ENCODE results near the gene SIRPD.
"Not testable (repeated sequence)": the region's sequence is repeated elsewhere in the genome, so short reads cannot be mapped to it uniquely, and the experiment has no call there.

The SIRPD gene

DNA sequence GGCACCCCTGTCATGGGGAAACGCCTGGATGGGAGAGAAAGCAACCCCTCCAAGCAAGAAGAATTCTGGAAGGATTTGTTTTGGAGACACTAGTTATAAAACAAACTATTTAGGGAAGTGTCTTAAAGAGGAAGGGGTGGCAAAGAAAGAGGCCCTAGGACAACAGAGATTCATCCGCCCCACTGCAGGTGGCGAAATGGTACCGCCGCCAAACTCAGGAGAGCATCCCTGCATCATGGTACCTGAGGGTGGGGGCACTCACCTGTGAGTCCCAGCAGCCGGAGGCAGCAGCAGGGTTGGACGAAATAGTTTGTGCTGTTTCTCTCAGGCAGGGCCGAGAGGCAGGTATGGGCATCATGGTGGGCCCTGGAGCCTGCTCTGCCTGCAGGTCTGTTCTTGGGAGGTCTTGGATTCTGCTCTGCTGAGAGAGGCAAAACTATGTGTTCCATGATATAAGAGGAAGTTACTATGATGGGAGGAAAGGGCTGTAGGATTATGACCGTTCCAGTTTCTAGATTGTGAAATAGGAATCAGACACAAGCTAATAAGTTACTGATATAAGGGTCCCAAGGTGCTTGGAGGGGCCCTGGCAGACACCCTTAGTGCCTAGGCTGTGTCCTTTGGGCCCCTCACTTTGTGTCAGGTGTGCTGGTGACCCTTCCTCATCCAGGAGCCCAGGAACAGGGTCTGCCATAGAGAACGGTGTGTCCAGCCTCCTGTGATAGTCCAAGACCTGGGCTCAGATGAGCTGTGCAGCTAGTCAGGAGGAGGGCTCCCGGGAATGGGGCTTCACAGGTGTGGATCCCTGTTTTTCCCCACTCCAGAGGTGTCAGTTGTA, 20.4 kb downstream of the SIRPD start:
- DNase-seq, result no peak

DNA sequence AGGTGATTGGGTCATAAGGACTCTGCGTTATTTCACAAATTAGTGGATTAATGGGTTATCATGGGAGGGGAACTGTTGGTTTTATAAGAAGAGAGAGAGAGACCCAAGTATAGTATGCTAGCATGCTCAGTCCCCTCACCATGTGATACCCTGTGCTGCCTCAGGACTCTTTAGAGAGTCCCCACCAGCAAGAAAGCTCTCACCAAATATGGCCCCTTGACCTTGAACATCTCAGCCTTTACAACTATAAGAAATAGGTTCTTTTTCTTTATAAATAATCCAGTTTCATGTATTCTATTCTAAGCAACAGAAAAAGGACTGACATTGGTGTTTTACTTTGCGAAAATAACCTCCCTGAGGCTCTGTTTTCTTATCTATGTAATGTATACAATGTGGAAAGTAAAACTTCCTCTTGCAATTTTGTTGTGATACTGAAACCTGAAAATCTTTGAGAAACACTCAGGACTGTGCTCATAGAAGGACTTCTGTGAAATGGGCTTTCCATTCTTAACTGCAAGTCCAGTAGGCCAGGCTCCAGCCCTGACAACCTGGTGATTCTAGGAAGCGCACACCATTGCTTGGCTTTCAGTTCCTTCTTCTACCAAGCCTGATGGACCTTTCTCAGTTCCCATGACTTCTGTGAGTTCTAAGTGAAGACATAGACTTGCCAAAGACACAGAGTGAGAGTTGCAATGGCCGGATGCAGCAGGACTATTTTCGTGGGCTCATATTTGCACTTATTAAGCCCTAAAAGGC, 21.9 kb downstream of the SIRPD start:
- no peak for DNase-seq

DNA sequence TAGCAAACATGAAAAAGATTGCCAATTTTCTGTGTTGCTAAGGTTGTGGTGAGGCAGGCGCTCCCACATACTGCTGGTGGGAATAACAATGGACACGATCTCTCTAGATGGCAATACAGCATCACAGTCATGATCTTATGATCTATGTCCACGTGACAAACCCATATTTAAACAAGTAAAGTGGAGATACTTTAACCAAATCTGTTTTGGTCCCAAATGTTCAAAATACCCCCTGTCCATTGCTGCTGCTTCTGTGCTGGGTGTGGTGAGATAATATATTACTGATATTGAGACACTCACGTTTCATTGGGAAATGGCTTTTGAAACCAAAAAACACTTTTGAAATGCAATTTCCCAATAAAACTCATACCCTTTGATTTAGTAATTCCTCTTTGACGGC, 23.0 kb downstream of the SIRPD start:
- no peak for DNase-seq

DNA sequence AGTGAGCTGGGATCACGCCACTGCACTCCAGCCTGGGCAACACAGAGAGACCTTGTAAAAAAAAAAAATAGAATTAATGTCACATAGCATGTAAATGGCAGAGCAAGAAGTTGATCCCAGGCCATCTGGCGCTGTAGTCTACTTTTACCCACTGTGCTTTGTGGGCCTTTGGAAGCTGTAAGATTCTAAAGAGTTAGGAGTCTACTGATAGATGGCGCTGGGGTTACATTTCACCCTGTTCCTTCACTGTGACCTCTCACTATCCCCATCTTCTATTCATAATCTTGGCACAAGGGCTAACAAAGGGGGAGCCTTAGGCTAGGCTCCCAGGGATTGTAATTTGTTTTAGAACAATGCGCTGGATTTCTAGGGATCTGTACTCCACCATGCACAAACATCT, 24.4 kb downstream of the SIRPD start:
- DNase-seq, result no peak

DNA sequence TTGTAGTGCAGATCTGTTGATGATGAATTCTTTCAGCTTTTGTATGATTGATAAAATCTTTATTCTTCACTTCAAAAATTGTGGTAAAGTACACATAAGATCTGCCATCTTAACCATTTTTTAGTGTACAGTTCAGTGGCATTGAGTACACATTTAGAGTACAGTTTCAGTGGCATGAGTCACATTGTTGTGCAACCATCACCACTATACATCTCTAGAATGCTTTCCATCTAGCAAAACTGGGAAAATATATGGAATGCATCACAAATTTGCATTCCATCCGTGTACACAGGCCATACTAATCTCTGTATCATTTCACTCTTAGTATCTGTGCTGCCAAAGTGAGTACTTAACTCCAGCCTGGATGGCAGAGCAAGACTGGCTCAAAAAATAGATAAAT, 28.7 kb downstream of the SIRPD start:
- no peak for DNase-seq

DNA sequence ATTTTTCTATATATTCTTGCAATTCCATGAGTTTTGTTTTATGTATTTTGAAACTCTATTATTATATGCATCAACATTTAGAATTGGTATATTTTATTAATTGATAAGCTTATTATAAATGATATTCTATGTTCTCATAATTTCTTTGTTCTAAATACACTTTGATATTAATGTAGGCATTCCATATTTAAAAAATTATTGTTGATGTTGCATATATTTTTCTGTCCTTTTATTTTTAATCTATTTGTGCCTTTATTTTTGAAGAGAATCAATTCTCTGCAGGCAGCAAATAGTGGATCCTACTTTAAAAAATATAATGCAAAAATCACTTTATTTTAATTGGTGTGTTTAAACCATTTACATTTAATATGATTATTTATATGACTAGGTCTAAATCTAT, 29.6 kb downstream of the SIRPD start:
- DNase-seq, result no peak

DNA sequence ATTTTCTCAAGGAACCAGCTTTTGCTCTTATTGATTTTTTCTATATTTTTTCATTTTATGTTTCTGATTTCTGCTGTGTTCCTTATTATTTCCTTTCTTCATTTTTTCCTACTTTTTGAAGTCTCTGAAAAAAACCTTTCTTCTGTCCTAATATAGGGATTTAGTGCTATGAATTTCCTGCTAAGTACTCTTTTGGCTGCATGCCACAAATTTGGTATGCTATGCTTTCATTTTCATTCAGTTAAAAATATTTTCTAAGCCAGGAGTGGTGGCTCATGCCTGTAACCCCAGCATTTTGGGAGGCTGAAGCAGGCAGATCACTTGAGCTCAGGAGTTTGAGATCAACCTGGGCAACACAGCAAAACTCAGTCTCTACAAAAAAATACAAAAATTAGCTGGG, 30.6 kb downstream of the SIRPD start:
- DNase-seq, result no peak

DNA sequence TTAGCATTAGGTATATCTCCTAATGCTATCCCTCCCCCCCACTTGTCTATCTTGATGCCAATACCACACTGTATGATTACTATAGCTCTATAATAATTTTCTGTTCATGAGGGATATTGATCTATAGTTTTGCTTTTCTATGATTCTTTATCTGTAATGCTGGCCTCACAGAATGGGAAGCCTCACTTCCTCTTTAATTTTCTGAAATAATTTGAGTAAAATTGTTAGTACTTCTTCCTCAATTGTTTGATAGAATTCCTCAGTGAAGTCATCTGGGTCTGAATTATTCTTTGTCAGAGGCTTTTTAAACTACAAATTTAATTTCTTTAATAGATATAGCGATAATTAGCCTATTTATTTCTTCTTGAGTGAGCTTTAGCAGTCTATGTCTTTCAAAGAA, 31.2 kb downstream of the SIRPD start:
- no peak for DNase-seq

DNA sequence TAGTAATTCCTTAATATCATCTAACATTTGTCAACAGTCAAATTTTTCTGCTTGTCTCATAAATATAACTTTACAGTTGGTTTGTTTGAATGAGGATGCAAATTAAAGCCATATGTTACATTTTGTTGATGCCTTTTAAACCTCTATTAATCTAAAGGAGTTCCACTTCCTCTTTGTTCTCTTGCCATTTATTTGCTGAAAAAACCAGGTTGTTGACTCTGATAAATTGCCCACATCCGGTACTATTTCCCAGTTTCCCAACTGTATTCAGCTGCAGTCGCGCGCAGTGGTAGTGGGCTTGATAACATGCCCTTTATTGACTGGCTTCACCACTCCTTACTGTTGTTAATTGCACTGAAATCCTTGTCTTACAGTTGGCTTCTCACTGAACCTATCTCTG, 33.5 kb downstream of the SIRPD start:
- no peak for DNase-seq

DNA sequence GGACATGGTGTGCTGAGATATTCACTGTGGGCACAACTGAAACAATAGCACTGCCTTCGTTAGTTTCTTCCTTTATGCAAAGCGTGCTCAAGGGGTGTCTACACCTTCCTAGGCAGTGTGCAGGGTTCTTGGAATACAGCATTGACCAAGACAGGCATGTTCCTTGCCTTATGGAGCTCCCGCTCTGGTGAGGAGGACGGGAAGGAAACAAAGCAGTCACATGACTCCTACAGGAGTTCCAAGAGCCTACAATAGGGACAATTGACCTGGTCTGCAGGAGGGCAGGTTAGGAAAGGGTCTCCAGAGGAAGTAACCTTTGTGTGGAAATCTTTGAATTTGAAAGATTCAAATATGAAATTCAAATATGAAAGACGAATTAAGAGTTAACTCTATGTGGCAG, 40.5 kb downstream of the SIRPD start:
- DNase-seq, result no peak

DNA sequence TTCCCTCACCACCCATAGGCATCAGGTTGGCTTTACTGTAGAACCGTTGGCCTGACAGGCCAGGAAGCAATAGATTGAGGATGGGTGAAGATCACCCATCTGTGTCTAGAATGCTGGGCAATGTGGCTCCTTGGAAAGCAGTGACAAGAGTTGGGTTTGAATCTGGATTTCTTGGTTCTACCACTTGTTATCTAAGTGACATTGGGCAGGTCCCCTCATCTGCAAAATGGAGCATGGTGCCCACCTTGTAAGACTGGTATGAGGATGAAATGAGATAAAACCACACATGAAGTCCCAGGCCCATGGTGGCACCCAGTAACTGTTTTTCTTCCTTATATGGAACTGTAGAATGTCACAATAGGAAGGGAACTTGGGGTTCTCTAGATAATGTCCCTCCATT, 43.7 kb downstream of the SIRPD start:
- DNase-seq, result no peak

DNA sequence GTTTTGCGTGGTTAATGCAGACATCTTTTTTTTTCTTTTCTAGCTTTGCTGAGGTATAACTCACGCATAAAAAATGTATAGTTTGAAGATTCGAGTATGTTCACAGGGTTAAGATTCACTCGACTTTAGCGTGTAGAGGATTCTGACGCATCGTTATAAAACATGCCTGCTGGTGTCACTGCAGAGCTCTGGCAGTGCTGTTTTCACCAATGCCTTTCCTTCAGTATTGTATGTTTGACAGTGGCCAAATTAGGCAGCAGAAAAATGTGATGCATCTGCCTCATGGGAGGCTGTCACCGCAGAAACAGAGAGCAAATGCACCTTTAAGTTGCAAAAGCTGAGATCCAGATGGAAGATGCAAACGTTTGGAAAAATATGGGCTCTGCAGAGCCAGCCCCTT, 48.3 kb downstream of the SIRPD start:
- DNase-seq, result peak; percentile 4

DNA sequence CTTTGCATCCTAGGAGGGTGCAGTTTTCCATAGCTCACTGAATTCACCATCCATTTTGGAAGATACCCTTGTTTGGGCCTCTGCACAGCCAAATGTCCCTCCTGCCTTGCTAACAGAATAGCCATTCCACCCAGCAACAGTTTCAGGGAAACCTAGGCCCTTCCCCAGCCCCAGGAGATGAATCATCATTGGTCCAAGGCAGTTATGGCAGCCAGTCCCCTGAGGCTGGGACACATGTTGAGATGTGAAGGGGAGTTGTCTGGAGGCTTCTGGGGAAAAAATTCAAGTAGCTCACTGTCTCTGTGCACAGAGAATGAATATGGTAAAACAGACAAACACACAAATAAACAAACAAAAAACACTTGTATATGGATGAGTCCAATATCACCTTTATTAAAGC, 48.9 kb downstream of the SIRPD start:
- DNase-seq, result no peak

DNA sequence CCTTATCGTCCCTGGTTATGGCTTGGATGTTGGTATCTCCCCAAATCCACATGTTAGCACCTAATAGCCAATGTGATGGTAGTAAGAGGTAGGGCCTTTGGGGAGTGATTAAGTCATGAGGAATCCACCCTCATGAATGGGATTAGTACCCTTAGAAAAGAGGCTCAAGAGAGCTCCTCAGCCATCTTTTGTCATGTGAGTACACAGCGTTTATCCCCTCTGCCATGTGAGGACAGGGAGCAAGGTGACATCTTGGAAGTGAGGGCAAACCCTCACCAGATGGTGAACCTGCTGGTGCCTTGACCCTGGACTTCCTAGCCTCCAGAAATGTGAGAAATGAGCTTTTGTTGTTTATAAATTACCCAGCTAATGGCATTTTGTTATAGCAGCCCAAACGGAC, 50.2 kb downstream of the SIRPD start:
- no peak for DNase-seq

DNA sequence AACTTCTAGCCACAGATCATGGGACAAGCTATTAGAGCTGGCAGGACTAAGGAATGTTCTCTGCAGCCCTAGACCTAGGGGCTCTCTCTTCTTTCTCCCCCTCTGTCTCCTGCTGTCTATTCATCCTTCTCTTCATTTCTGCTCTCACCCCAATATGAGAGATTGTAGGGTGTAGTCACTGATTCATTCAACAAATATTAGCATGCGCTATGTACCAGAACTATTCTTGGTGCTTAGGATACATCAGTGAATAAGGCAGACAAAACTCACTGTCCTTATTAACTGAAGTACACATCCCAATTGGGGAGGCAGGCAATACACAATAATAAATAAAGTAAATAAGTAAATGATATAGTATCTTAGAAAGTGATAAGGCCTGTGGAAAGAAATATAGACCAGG, 51.6 kb downstream of the SIRPD start:
- no peak for DNase-seq

DNA sequence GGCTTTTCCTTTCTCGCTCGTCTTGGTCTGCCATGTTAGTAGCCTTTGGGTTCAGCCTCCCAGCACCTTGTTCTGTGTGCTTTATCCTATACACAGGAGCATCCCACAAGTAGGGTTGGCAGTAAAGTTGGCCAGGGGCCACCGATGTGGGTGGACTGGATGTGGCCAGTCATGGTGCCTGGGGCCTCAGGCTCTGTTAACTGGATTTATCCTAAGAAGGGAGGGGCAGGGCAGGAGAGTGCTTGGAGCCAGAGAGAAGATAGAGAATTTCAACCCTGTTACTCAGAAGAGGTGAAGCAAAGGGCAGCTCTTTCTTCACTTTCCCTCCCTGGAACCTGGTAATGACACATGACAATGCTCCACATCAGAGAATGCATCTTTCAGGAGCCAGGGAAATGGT, 52.1 kb downstream of the SIRPD start:
- DNase-seq, result no peak

DNA sequence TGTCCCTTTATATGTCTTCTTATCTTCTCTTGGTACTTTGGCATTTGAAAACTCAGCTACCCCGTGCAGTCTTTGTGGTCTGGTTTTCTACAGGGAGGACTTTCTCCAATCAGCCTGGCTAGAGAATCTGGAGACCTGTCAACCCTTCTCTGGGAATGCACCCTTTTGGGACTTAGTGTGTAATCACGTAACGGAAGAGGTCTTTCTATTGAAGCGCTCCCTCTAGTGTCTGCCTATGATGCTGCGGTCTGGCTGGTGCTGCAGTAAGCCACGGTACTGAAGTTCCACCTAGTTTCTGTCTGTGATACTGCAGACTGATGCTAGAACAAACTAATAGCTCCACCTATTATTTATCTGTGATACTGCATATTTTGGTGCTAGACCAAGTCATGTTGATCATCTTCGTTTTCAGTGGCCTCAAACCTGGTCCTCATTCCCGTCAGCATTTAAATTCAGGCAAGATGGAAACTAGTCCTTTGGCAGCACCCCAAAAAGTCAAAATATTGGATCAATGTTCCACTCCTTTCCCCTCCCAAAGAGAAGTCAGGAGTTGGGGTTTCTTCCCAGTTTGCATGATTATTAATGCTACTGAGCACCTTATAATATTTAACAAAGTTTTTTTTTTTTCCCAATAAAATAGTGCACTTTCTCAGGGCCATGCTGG, 53.8 kb downstream of the SIRPD start:
- peak; percentile 65 for DNase-seq

DNA sequence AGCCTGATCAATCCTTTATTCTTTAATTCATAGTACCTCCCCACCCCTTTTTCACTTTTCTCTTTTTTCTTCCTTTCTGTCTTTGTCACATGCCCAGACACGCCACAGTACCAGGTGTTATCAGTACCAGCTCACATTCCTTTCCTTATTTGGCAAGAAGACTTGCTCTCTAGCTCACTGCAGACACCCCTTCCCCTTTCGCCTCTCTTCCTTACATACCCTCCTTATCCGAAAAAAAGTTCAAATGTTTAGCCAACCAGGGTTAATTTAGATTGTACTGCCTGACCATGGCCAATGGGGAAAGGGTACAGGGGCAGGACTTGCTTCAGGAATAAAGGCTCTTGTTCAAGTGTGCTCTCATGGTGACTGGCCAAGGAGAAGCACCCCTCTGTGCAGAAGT, 57.0 kb downstream of the SIRPD start:
- no peak for DNase-seq

DNA sequence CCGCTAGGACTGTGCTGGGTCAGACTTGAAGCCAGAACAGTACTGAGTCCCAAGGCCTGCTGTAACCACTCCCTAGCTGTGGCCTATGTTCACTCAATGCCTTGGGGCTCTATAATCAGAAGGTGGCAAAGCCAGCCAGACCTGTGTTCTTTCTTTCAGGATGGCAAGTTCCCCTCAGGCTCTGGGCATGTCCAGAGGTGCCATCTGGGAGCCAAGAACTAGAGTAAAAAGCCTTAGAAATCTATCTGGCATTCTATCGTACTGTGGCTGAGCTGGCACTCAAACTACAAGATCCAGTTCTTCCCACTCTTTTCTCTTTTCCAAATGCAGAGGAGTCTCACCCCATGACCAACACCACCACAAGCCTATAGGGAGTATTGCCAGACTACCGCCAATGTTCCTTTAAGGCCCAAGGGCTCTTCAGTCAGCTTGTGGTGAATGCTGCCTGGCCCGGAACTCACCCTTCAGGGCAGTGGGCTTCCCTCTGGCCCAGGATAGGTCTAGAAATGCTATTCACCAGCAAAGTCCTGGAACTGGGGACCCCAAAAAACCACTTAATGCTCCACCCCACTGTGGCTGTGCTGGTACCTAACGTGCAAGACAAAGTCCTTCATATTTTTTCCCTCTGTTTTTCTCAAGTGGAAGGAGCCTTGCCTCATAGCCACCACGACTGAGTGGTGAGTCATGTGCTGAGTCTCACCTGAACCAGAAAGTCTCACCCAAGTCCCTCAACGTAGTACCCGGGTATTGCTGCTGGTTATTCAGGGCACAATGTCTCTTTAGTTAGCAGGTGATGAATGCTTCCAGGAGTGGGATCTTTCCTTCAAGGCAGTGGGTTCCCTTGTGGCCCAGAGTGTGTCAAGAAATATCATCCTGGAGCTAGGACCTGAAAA, 57.7 kb downstream of the SIRPD start:
- DNase-seq, result no peak

DNA sequence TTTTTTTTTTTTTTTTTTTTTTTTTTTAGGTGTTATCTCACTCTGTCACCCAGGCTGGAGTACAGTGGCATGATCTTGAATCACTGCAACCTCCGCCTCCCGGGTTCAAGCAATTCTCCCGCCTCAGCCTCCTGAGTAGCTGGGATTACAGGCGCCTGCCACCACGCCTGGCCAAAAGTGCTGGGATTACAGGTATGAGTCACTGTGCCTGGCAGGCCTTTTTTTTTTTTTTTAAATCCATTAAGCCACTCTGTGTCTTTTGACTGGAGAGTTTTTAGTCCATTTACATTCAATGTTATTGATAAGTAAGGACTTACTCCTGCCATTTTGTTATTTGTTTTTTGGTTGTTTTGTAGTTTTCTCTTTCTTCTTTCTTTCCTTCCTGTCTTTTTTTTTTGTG, 60.1 kb downstream of the SIRPD start:
- not testable (repeated sequence) for DNase-seq

DNA sequence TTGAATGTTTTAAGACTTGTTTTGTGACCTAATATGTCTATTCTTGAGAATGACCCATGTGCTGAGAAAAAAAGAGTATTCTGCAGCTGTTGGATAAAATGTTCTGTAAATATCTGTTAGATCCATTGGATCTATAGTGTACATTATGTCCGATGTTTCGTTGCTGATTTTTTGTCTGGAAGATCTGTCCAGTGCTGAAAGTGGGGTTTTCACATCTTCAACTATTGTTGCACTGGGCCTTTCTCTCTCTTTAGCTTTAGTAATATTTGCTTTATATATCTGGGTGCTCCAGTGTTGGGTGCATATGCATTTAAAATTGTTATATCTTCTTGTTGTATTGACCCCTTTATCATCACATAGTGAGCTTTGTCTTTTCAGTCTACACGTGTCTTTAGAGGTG, 60.6 kb downstream of the SIRPD start:
- DNase-seq, result no peak

DNA sequence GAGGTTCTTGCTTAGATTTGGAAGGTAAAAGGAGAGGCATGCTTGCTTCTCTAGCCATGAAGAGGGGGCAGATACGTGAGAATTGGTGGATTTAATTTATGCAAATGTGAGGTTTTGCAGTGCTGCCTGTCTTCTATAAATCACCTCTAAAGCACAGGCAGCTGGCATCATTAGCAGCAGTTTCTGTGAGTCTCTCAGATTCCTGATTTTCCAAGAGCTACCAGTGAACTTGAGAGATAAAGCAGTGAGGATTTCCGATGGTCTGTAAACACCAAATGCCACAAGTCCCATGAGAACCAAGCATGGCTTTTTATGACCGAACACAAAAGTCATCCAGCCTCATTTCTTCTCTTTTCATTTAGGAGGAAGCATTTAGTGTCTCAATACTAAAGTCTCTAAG, 63.1 kb downstream of the SIRPD start:
- no peak for DNase-seq

DNA sequence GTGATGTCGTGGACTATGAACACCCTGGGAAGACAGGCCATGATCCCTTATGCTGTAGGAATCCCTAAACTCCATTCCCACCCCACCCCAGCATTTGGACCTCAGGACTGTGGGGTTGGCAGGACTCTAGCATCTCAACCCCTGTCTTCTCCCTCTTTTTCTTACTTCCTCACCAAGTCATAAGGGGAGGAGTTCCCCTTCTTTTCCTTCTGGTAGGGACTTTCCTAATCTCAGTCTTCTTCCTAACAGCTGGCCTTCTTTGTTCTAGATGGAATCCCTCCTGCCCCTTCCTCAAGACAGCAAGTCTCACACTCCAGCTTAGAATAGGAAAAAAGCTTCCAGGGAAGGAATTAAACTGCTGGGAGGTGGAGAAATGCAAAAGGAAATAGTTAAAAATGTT, 64.0 kb downstream of the SIRPD start:
- DNase-seq, result no peak

All from activated T-cell treated with anti-CD3 and anti-CD28 coated beads for 4 hours (primary cell).